Muscle layer of duodenum (tissue), 2 donors: ENCODE data around the gene RPS25.
"Not testable (repeated sequence)": the region's sequence is repeated elsewhere in the genome, so short reads cannot be mapped to it uniquely, and the experiment has no call there.

Experiments
- H3K27ac ChIP-seq: one replicate; pipeline ENCODE4 v1.7.0; 2013; ENCODE audit warnings: mild to moderate bottlenecking, low read length
- H3K27me3 ChIP-seq: one replicate; pipeline ENCODE4 v1.7.0; 2013; ENCODE audit warnings: low read depth, mild to moderate bottlenecking, control low read depth, low read length
- H3K36me3 ChIP-seq, 2 donors: one replicate each; pipeline ENCODE4 v1.7.0; 2013; ENCODE audit warnings: low read length in 2 of 2, control low read depth in 1 of 2, mild to moderate bottlenecking in 1 of 2; ENCODE audit not compliant: insufficient read depth in 2 of 2, control insufficient read depth in 1 of 2
- H3K4me1 ChIP-seq, 2 donors: one replicate each; pipeline ENCODE4 v1.7.0; 2013; ENCODE audit warnings: low read length in 2 of 2, mild to moderate bottlenecking in 2 of 2, control low read depth in 1 of 2, moderate library complexity in 1 of 2; ENCODE audit not compliant: insufficient read depth in 2 of 2, control insufficient read depth in 1 of 2
- H3K4me3 ChIP-seq, 2 donors: one replicate each; pipeline ENCODE4 v1.7.0; 2013; ENCODE audit warnings: low read length in 2 of 2, low read depth in 1 of 2, mild to moderate bottlenecking in 1 of 2
- H3K9me3 ChIP-seq, 2 donors: one replicate each; pipeline ENCODE4 v1.7.0; 2013; ENCODE audit warnings: low read length in 2 of 2, control low read depth in 1 of 2, mild to moderate bottlenecking in 1 of 2; ENCODE audit not compliant: control insufficient read depth in 1 of 2
- donor health status: healthy.

The RPS25 gene

DNA sequence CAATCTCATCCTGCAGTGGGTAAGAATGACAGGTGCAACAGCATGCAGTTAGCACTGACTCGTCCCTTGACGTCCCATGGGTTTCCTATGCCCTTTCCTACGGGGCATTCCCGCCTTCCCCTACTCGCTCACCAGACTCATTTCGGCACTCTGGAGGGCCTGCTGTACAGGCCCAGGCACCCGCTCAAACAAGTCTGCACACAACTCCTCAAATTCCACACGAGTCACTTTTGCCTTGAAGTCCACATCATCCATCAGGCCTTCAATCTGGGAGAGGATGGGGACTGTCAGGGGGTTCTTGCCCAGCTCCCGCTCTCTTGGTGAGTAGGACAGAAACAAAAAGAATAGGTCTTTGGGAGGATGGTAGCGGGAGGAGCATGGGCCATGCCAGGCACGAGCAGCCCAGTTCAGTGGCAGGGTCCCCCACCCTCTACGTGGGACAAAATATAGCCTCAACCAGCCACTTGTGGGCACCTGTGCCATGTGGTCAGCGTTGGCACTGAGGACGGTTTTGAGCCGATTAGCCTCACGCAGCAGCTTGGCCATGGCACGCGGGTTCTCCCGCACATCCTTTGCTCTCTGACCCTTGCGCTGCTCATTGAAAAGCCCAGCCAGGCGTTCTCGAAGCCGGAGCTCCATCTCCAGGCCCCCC, 34.1 kb upstream of the RPS25 start:
- peaks cover 8 to 15% of the 10 kb centered on the region in 2 donors for H3K4me1 ChIP-seq
- no peaks in the 10 kb centered on the region for H3K27me3 ChIP-seq
- no peak overlapping the region for H3K27ac ChIP-seq
- H3K36me3 ChIP-seq = peaks cover 62 to 67% of the 10 kb centered on the region in 2 donors
- H3K9me3 ChIP-seq = no peaks in the 10 kb centered on the region
- H3K4me3 ChIP-seq = no peak overlapping the region

DNA sequence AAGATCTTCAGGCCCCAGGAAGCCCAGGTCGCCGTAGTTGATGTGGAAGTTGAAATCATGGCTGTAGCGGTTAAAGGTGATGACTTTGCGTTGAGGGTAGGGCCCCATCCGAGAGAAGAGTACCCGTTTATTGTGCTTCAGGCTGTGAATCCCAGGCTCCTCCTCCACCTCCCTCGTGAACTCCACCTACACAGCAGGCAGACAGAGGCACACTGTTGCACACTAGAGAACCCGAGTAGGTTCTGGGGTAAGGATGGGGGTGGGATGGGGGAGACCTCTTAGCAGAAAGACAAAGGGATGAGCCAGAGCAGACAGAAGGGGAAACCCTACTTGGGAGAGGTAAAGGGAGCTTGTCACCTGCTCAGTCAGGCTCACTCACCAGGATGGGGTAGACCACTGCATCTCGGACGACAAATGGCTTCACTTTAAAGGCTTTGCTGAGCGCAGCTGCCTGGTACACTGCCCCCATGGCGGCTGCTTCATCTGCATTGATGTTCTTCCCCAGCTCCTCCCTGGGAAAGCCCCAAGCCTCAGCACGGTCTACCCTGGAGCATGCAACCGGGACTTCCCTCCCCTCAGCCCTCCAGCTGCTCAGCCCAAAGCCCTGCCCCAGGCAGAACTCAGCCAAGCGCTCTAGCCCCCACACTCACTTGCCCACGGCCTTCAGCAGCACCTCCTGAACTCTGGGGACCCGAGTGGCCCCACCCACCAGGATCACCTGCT, 33.5 kb upstream of the RPS25 start:
- Histone ChIP-seq H3K4me3 (no peak overlapping the region), H3K27ac (no peak overlapping the region), H3K4me1 (peaks cover 8 to 15% of the 10 kb centered on the region in 2 donors), H3K27me3 (no peaks in the 10 kb centered on the region), H3K36me3 (peaks cover 67 to 74% of the 10 kb centered on the region in 2 donors), H3K9me3 (no peaks in the 10 kb centered on the region)

DNA sequence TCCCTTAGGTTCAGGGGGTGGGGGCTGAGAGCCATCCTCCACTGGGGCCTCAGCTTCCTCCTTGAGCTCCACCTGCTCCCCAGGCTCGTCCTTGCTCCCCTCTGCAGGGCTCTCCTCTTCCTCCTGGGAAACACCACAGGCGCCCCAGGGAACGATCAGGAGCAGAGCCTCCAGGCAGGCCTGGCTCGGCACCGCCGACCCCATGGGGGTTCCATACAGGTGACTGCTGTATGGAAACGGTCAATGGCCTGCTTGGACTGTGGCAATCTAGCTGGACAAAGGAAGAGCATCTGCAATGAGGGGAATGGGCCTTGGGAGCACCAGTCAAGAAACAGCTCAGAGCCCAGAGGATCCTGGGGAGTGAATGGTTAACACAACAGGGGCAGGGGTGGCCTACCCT, 30.9 kb upstream of the RPS25 start:
- H3K9me3 ChIP-seq = no peaks in the 10 kb centered on the region
- H3K27ac ChIP-seq = no peak overlapping the region
- peaks cover 82% of the 10 kb centered on the region in 2 donors for H3K36me3 ChIP-seq
- H3K4me3 ChIP-seq = no peak overlapping the region
- H3K4me1 ChIP-seq = no peaks in the 10 kb centered on the region
- H3K27me3 ChIP-seq = no peaks in the 10 kb centered on the region

DNA sequence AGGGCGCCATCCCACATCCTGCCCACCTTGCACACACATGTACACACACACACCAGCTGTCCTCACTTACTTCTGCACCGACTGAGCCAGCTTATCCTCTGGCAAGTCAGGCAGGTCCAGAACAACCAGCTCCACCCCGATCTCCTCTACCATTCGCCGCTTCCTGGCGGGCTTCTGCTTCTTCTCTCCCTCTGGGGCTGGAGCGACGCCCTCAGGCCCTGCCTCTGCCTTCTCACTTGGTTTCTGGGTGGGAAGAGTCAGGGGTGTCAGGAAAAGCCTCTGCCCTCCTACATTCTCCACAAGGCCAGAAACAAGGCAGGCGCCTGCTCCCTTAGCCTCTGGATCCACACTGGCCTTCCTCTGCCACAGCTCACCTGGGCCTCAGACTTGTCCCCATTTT, 30.5 kb upstream of the RPS25 start:
- Histone ChIP-seq H3K4me3 (no peak overlapping the region), H3K27ac (no peak overlapping the region), H3K4me1 (no peaks in the 10 kb centered on the region), H3K9me3 (no peaks in the 10 kb centered on the region), H3K27me3 (no peaks in the 10 kb centered on the region), H3K36me3 (peaks cover 77 to 78% of the 10 kb centered on the region in 2 donors)

DNA sequence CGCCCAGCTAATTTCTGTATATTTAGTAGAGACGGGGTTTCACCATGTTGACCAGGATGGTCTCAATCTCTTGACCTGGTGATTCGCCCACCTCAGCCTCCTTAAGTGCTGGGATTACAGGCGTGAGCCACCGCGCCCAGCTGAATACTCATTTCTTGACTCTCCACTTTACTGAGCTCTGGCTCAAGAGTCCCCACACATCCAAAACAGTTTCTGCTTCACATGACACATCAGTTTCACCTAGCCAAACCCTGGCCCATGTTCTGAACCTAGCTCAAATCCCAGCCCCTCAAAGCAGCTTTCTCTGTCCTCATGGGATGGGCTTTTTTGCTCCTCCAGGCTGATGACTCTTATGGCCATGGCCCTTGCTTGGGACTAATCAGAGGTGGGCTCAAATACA, 29.1 kb upstream of the RPS25 start:
- H3K27me3 ChIP-seq = no peaks in the 10 kb centered on the region
- H3K36me3 ChIP-seq = peaks cover 63% of the 10 kb centered on the region in 2 donors
- no peak overlapping the region for H3K4me3 ChIP-seq
- no peaks in the 10 kb centered on the region for H3K4me1 ChIP-seq
- no peak overlapping the region for H3K27ac ChIP-seq
- no peaks in the 10 kb centered on the region for H3K9me3 ChIP-seq

DNA sequence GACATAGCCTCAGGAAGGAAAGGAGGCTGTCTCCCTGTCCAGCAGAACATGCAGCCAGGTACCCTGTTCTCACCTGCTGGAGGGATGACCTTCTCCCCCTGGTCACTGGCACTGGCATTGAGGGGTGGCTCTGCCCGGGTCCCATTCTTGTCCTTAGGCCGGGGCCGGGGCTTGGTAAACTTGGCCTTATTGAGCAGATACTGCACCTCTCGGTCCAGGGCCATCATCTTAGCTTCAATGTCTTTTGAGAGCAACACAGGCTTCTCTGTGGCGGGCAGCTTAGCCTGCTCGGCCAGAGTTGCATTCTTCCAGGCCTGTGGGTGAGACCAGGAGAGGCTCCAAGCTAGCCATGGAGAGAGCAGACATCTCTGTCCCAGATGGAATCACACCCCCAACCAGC, 28.3 kb upstream of the RPS25 start:
- Histone ChIP-seq H3K36me3 (peaks cover 56% of the 10 kb centered on the region in 2 donors), H3K4me3 (no peak overlapping the region), H3K9me3 (no peaks in the 10 kb centered on the region), H3K27me3 (no peaks in the 10 kb centered on the region), H3K4me1 (no peaks in the 10 kb centered on the region), H3K27ac (no peak overlapping the region)

DNA sequence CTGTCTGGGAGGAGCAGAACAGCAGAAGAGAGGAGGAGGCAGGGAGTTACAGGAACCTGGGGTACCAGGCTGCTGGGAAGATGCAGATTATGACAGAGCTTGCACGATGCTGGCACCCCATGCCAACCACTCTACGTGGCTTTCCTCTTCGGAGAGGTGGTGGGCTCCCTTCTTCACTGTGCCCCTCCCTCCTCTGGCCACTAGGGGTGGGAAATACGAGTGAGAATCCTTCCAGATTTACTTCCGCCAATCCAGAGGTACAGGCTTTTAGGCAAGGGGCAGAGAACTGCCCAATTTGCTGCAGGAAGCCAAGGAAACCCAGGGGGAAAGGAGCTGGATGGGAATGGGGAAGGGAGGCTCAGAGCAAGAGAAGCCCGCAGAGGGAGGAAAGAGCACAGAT, 26.6 kb upstream of the RPS25 start:
- peaks cover 44% of the 10 kb centered on the region in 2 donors for H3K36me3 ChIP-seq
- H3K4me1 ChIP-seq = no peaks in the 10 kb centered on the region
- no peak overlapping the region for H3K27ac ChIP-seq
- no peak overlapping the region for H3K4me3 ChIP-seq
- no peaks in the 10 kb centered on the region for H3K9me3 ChIP-seq
- H3K27me3 ChIP-seq = no peaks in the 10 kb centered on the region

DNA sequence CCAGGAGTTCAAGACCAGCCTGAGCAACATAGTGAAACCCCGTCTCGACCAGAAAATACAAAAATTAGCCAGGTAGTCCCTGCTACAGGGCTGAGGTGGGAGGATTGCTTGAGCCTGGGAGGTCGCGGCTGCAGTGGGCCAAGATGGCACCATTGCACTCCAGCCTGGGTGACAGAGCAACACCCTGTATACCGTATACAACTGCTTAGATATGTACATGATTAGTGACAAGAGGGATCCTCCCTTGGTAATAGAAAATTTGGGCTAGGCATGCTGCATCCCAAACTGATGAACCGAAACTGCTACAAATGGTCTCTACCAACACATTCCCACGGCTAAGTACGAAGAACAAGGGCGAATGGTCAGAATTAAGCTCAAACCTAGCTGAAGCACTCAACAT, 24.8 kb upstream of the RPS25 start:
- H3K9me3 ChIP-seq = no peaks in the 10 kb centered on the region
- H3K4me1 ChIP-seq = no peaks in the 10 kb centered on the region
- H3K36me3 ChIP-seq = peaks cover 26 to 29% of the 10 kb centered on the region in 2 donors
- no peaks in the 10 kb centered on the region for H3K27me3 ChIP-seq
- no peak overlapping the region for H3K27ac ChIP-seq
- no peak overlapping the region for H3K4me3 ChIP-seq

DNA sequence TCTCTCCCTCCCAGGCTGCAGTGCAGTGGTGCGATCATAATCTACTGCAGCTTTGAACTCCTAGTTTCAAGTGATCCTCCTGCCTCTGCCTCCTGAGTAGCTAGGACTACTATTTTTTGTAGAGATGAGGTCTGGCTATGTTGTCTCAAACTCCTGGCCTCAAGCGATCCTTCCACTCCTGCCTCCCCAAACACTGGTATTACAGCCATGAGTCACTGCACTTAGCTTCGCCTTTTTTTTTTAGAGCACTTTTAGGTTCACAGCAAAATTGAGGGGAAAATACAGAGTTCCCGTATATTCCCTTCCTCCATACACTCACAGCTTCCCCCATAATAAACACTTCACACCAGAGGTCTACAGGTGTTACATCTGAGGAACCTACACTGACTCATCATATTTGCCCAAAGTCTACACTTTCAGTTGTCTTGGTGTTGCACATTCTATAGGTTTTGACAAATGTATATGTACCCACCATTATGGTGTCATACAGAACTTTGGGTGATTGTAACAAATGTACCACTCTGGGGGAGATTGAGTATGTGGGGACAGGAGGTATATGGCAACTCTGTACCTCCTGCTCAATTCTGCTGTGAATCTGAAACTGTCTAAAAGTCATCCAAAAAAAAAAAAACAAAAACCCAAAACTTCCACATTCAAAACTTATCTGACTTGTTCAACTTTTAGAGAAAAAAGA, 23.8 kb upstream of the RPS25 start:
- H3K36me3 ChIP-seq = peaks cover 17 to 20% of the 10 kb centered on the region in 2 donors
- H3K4me1 ChIP-seq = no peaks in the 10 kb centered on the region
- H3K9me3 ChIP-seq = no peaks in the 10 kb centered on the region
- no peaks in the 10 kb centered on the region for H3K27me3 ChIP-seq
- no peak overlapping the region for H3K4me3 ChIP-seq
- no peak overlapping the region for H3K27ac ChIP-seq

DNA sequence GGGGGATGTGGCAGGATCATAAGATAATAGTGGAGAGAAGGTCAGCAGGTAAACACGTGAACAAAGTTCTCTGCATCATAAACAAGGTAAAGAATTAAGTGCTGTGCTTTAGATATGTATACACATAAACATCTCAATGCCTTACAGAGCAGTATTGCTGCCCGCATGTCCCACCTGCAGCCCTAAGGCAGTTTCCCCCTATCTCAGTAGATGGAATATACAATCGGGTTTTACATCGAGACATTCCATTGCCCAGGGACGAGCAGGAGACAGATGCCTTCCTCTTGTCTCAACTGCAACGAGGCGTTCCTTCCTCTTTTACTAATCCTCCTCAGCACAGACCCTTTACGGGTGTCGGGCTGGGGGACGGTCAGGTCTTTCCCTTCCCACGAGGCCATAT, 21.3 kb upstream of the RPS25 start:
- H3K27me3 ChIP-seq, H3K4me3 ChIP-seq, H3K9me3 ChIP-seq, H3K4me1 ChIP-seq, H3K36me3 ChIP-seq, H3K27ac ChIP-seq: not testable (repeated sequence)

DNA sequence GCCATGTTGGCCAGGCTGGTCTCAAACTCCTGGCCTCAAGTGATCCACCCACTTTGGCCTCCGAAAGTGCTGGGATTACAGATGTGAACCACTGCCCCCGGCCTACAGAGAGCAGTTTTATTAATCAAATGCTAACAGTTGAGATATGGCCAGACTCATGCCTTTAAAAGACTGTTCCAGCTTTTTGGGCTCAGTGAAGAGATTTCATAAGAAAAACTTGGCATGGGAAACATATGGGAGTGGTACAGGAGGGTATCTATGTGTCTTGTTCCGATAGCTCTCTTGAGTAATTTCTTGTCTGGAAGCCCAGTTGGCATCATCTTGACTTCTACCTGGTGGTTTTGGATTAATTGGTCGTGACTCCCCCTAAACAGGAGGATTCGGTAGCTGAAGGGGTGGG, 20.7 kb upstream of the RPS25 start:
- no peak overlapping the region for H3K27ac ChIP-seq
- H3K4me3 ChIP-seq = no peak overlapping the region
- no peaks in the 10 kb centered on the region for H3K4me1 ChIP-seq
- H3K36me3 ChIP-seq = no peaks in the 10 kb centered on the region
- no peaks in the 10 kb centered on the region for H3K27me3 ChIP-seq
- no peaks in the 10 kb centered on the region for H3K9me3 ChIP-seq
